ENCODE measurements around the gene CCNT1.
"Not testable (repeated sequence)": the region's sequence is repeated elsewhere in the genome, so short reads cannot be mapped to it uniquely, and the experiment has no call there.

The CCNT1 gene

DNA sequence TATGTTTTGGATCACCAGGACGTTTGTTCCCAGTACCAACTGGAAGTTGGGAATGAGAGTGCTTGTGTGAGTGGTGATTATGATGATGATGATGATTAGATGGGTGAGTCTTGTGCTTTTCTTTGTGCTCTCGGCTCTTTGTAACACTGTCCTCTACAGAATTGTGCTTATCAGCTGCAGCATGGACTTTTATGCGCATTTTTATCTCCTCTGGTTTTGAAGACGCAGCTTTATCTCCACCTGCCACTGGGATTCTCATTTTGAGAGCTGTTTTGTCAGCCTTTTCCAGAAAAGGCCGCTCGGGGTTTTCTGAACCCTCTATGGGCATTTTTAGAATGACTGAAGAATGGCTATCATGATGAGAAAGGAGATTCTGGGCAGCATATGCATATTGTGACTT lies 22.9 kb downstream of the CCNT1 start:
- DNase-seq (ENCODE audit: insufficient read length, low spot score) (no peak), FAIRE-seq (no peak)
- TF ChIP-seq POU2F2 (IDR thresholded peaks at IDR 0.05; ENCODE audit: low read depth, low read length), result no peak
- no peak for TF ChIP-seq POLR2AphosphoS5 (IDR thresholded peaks at IDR 0.05; ENCODE audit: low read depth, low read length)
- TF ChIP-seq TAF1 (IDR thresholded peaks at IDR 0.05; ENCODE audit: low read depth, low read length), result no peak
- TF ChIP-seq PAX5 (IDR thresholded peaks at IDR 0.05; ENCODE audit: insufficient read depth, low read length, severe bottlenecking), result no peak
- no peak for TF ChIP-seq SPI1 (IDR thresholded peaks at IDR 0.05; ENCODE audit: low read depth, low read length)
- TF ChIP-seq POLR2A (IDR thresholded peaks at IDR 0.05; ENCODE audit: low read depth, low read length), result no peak

DNA sequence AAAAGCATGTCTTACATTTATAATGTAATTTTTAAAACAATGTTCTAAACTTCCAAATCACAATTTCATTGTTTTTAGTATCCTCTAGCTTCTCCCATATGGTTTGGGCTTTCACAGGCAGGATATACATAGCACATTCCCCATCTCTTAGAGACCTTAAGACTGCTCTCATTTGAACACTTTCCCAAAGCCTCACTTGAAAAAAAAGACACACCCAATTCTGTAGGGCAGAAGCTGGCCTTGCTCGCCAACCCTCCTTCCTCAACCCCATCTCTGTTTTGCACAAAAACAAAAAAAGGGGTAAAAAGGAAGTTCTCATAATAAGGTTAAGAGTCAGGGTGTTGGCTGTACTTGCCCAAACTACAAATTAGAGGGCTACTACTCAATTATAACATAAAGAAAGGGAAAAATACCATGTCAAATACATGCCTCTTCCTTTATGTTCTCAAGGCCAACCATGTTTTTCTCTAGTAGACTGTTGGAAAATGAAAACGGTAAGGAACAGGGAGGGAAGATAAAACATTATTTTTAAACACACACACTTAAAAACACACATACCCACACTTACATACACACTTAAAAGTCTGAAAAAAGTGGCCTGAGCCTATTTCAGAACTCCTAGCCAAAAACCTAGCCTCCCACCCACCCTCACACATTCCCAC lies 24.6 kb downstream of the CCNT1 start:
- no peak for FAIRE-seq
- DNase-seq (ENCODE audit: insufficient read length, low spot score), result no peak
- no peak for TF ChIP-seq POLR2A (IDR thresholded peaks at IDR 0.05; ENCODE audit: low read depth, low read length)
- no peak for TF ChIP-seq POLR2AphosphoS5 (IDR thresholded peaks at IDR 0.05; ENCODE audit: low read depth, low read length)
- TF ChIP-seq PAX5 (IDR thresholded peaks at IDR 0.05; ENCODE audit: insufficient read depth, low read length, severe bottlenecking), result no peak
- no peak for TF ChIP-seq SPI1 (IDR thresholded peaks at IDR 0.05; ENCODE audit: low read depth, low read length)
- TF ChIP-seq POU2F2 (IDR thresholded peaks at IDR 0.05; ENCODE audit: low read depth, low read length), result no peak
- TF ChIP-seq TAF1 (IDR thresholded peaks at IDR 0.05; ENCODE audit: low read depth, low read length), result no peak

DNA sequence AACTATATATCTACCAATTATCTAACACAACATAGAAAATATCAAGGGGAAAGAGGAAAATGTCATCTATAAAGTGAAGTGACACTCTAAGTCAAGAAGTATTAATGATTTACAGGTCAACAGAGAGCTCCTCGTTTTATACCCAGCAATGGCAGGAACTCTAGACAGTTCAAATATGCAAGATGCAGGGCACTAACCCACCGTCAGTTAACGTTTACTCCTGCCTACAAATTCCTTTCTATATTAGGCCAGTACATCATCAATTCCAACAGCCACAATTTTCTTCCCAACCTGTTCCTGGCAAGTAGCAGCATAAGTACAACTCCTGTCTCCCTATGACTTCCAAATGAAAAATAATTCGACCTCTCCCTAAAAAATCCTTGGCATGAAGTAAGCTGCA lies 25.5 kb downstream of the CCNT1 start:
- DNase-seq (ENCODE audit: insufficient read length, low spot score) (no peak), FAIRE-seq (no peak)
- no peak for TF ChIP-seq POLR2A (IDR thresholded peaks at IDR 0.05; ENCODE audit: low read depth, low read length)
- TF ChIP-seq PAX5 (IDR thresholded peaks at IDR 0.05; ENCODE audit: insufficient read depth, low read length, severe bottlenecking), result no peak
- TF ChIP-seq POU2F2 (IDR thresholded peaks at IDR 0.05; ENCODE audit: low read depth, low read length), result no peak
- TF ChIP-seq TAF1 (IDR thresholded peaks at IDR 0.05; ENCODE audit: low read depth, low read length), result no peak

DNA sequence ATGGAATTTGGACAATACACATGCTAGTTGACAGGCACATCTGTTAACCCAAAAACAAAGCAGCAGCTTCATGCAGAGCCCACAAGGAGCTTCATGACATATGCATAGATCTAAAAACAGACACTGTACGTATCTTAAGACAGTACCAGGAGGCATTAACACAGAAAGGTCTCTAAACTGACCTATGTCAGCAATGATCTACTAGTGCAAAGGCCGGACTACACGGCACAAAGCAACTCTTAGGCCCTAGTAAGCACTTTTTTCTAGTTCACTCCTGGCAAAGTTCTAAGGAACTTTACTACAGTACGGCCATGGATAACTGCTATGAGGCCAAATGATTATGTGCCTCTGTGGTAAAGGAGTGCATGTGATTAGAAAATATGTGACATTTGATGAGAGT lies 26.1 kb downstream of the CCNT1 start:
- FAIRE-seq, result no peak
- TF ChIP-seq TAF1 (IDR thresholded peaks at IDR 0.05; ENCODE audit: low read depth, low read length) (no peak), PAX5 (IDR thresholded peaks at IDR 0.05; ENCODE audit: insufficient read depth, low read length, severe bottlenecking) (no peak), SPI1 (IDR thresholded peaks at IDR 0.05; ENCODE audit: low read depth, low read length) (no peak), POU2F2 (IDR thresholded peaks at IDR 0.05; ENCODE audit: low read depth, low read length) (no peak), POLR2A (IDR thresholded peaks at IDR 0.05; ENCODE audit: low read depth, low read length) (no peak), POLR2AphosphoS5 (IDR thresholded peaks at IDR 0.05; ENCODE audit: low read depth, low read length) (no peak)
- DNase-seq (ENCODE audit: insufficient read length, low spot score), result no peak

DNA sequence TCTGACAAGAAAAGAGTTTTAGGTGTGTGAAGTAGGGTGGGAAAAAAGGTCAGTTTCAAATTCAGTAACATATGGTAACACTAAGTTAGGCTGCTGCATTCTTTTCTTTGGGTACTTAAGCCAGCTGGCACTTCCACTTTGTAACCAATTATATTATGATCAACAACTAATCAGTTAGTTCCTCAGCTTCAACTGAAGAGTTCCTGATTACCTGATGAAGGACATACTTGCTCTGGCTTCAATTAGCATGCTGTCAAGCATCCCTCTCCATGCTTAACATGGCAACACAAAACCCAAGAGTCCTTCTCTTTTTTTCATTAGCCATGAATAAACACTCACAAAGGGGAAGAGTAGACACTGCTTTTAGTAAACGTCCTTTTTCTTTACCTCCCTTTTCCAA lies 27.7 kb downstream of the CCNT1 start:
- TF ChIP-seq POLR2A (IDR thresholded peaks at IDR 0.05; ENCODE audit: low read depth, low read length) (no peak), POU2F2 (IDR thresholded peaks at IDR 0.05; ENCODE audit: low read depth, low read length) (no peak), TAF1 (IDR thresholded peaks at IDR 0.05; ENCODE audit: low read depth, low read length) (no peak), PAX5 (IDR thresholded peaks at IDR 0.05; ENCODE audit: insufficient read depth, low read length, severe bottlenecking) (no peak), SPI1 (IDR thresholded peaks at IDR 0.05; ENCODE audit: low read depth, low read length) (no peak), POLR2AphosphoS5 (IDR thresholded peaks at IDR 0.05; ENCODE audit: low read depth, low read length) (no peak)
- FAIRE-seq (no peak), DNase-seq (ENCODE audit: insufficient read length, low spot score) (no peak)

DNA sequence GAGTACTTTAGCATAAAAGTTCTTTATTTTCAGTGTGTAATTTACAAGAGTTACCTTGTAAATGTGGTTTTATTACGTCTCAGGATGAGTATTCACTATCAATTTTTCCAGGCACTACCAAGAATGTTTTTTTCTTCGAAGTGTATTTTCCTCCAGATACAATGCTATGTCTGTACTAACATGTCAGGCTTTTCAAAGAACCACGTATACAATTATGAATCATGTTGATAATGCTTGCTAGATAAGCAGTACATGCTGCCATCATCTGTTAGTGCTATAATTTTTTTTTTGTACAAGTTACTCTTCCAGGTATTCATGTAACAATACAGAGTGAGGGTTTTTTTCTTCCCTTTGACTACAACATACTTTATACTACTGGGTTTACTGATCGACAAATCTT lies 28.9 kb downstream of the CCNT1 start:
- TF ChIP-seq POLR2A (IDR thresholded peaks at IDR 0.05; ENCODE audit: low read depth, low read length), result no peak
- TF ChIP-seq POU2F2 (IDR thresholded peaks at IDR 0.05; ENCODE audit: low read depth, low read length), result no peak
- no peak for TF ChIP-seq TAF1 (IDR thresholded peaks at IDR 0.05; ENCODE audit: low read depth, low read length)
- TF ChIP-seq SPI1 (IDR thresholded peaks at IDR 0.05; ENCODE audit: low read depth, low read length), result no peak
- no peak for TF ChIP-seq PAX5 (IDR thresholded peaks at IDR 0.05; ENCODE audit: insufficient read depth, low read length, severe bottlenecking)
- TF ChIP-seq POLR2AphosphoS5 (IDR thresholded peaks at IDR 0.05; ENCODE audit: low read depth, low read length), result no peak
- DNase-seq (ENCODE audit: insufficient read length, low spot score) (no peak), FAIRE-seq (no peak)

DNA sequence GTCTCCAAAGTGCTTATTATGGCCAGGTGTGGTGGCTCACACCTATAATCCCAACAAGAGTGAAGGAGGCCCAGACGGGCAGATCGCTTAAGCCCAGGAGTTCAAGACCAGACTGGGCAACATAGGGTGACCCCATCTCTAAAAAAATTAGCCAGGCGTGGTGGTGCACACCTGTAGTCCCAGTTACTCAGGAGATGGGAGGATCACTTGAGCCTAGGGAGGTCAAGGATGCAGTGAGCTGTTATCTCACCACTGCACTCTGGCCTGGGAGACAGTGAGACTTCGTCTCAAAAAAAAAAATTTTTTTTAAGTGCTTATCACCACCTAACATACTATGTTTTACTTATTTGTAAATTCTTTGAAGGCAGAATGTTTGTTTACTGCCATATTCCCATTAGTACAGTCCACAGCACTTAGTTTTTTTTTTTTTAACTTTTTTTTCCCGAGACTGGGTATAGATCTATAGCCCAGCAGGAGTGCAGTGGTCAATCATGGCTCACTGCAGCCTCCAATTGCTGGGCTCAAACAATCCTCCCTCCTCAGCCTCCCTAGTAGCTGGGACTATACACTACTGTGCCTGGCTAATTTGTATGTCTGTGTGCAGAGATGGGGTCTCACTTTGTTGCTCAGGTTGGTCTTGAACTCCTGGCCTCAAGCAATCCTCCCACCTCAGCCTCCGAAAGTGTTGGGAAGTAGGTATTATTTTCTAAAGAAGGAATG lies 29.7 kb downstream of the CCNT1 start:
- DNase-seq (ENCODE audit: insufficient read length, low spot score) (no peak), FAIRE-seq (no peak)
- TF ChIP-seq SPI1 (IDR thresholded peaks at IDR 0.05; ENCODE audit: low read depth, low read length) (no peak), POLR2AphosphoS5 (IDR thresholded peaks at IDR 0.05; ENCODE audit: low read depth, low read length) (peak; percentile 37; the same call in 1 of the 2 replicates)

DNA sequence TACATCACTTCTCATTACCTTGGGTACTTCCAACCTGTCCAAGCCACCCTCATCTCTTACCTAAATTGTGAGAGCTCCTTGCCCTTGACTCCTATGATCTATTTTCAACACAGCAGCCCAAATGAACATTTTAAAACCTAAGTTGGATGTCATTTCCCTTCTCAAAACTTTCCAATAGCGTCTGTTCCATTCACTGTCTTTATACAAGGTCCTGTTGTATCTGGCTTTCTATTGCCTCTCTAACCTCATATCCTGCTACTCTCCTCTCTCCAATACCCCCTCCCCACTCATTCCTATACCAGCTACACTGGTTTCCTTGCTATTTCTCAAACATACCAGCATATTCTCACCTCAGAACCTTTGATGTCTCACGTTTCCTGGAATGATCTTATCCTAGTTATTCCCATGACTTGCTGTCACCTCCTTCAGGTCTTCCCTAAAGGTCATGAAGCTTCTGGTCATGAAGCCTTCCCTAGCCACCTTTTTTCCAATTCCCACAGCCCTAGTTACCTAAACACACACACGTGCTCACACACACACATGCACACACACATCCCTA lies 30.4 kb downstream of the CCNT1 start:
- DNase-seq (ENCODE audit: insufficient read length, low spot score) (no peak), FAIRE-seq (no peak)
- TF ChIP-seq POU2F2 (IDR thresholded peaks at IDR 0.05; ENCODE audit: low read depth, low read length), result no peak
- no peak for TF ChIP-seq TAF1 (IDR thresholded peaks at IDR 0.05; ENCODE audit: low read depth, low read length)

DNA sequence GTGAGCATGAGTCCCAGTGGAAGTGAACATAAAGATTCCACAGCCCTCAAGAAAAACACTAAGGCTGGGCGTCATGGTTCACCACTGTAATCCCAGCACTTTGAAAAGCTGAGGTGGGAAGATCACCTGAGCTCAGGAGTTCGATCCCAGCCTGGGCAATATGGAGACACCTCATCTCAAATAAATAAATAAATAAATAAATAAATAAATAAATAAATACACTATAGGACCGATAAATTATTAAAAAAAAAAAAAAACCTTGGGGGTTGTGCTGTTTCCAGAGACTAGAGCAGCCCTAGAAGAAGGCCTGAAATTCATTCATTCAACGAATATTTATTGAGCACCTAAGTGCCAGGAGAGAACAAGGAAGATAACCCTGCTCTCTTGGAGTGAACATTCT lies 33.0 kb downstream of the CCNT1 start:
- no peak for TF ChIP-seq POU2F2 (IDR thresholded peaks at IDR 0.05; ENCODE audit: low read depth, low read length)
- no peak for TF ChIP-seq POLR2AphosphoS5 (IDR thresholded peaks at IDR 0.05; ENCODE audit: low read depth, low read length)
- TF ChIP-seq PAX5 (IDR thresholded peaks at IDR 0.05; ENCODE audit: insufficient read depth, low read length, severe bottlenecking), result no peak
- TF ChIP-seq TAF1 (IDR thresholded peaks at IDR 0.05; ENCODE audit: low read depth, low read length), result no peak
- TF ChIP-seq SPI1 (IDR thresholded peaks at IDR 0.05; ENCODE audit: low read depth, low read length), result no peak
- no peak for TF ChIP-seq POLR2A (IDR thresholded peaks at IDR 0.05; ENCODE audit: low read depth, low read length)
- no peak for FAIRE-seq

DNA sequence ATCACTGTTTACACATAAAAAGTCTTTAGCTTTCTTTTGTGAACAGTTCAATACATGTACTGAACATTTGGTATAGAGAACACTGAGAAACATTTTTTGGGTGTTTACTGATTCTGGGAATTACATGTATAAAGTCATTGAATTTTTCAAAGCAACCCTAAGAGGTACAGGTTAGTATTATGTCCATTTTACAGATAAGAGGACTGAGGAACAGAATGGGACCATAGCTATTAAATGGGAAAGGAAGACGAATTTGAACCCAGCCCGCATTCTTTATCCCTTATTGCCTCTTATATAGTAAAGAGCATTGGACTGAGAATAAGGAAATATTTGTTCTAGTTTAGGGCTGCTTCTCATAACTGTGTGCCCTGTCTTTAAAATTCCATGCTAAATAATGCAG lies 33.6 kb downstream of the CCNT1 start:
- FAIRE-seq, result no peak
- DNase-seq (ENCODE audit: insufficient read length, low spot score), result no peak
- TF ChIP-seq SPI1 (IDR thresholded peaks at IDR 0.05; ENCODE audit: low read depth, low read length), result no peak
- no peak for TF ChIP-seq POU2F2 (IDR thresholded peaks at IDR 0.05; ENCODE audit: low read depth, low read length)
- no peak for TF ChIP-seq TAF1 (IDR thresholded peaks at IDR 0.05; ENCODE audit: low read depth, low read length)
- TF ChIP-seq PAX5 (IDR thresholded peaks at IDR 0.05; ENCODE audit: insufficient read depth, low read length, severe bottlenecking), result no peak
- no peak for TF ChIP-seq POLR2AphosphoS5 (IDR thresholded peaks at IDR 0.05; ENCODE audit: low read depth, low read length)
- no peak for TF ChIP-seq POLR2A (IDR thresholded peaks at IDR 0.05; ENCODE audit: low read depth, low read length)

More for the DNA sequence above, 33.0 kb downstream of the CCNT1 start:
- DNase-seq (ENCODE audit: insufficient read length, low spot score), result no peak

DNA sequence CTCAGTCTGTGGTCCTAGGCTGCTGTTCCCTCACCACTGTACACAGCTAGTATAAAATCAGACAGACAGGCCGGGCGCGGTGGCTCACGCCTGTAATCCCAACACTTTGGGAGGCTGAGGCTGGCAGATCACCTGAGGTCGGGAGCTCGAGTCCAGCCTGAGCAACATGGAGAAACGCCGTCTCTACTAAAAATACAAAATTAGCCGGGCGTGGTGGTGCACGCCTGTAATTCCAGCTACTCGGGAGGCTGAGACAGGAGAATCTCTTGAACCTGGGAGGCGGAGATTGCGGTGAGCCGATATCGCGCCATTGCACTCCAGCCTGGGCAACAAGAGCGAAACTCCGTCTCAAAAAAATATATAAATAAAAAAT lies 34.0 kb downstream of the CCNT1 start:
- not testable (repeated sequence) for DNase-seq (ENCODE audit: insufficient read length, low spot score); FAIRE-seq

Measured in GM12891 (cell line).